ENCODE data around the gene HS3ST1. TPM values are rescaled to one million over a fixed set of nuclear protein-coding genes. Genes with fewer than 3 reads are reported as not detected.

Gene HS3ST1
- total RNA-seq, 4 donors from 2014 or later: 4.8 to 27.0 (median 9.6) TPM

DNA sequence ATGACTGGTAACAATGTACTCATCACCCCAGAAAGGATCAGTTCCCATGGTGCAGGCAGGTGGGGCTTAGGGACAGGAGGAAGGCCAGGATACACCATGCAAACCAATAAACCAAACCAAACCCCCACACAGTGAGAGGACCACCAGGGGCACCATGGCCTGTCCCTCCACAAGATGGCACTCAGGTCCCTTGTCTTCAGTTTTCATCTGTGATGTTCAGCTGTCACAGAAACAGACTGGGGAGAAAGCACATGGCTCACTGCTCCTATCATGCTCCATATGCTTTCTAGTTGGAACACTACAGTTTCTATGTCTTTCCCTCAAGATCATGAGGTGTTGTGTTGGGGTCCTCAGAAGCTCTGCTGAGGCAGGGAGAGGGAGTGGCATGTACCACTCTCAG lies 10.1 kb downstream of the HS3ST1 start:
- Histone ChIP-seq H3K27me3 (no peaks in the 10 kb centered on the region), H3K27ac (no peak overlapping the region), H3K4me1 (peaks cover 0 to 6% (median 0%) of the 10 kb centered on the region in 3 donors), H3K9me3 (no peaks in the 10 kb centered on the region), H3K36me3 (no peaks in the 10 kb centered on the region), H3K4me3 (no peak overlapping the region)
- DNase-seq: no peak
- TF ChIP-seq POLR2A (IDR thresholded peaks at IDR 0.05): no peak
- TF ChIP-seq, protein P1, sequence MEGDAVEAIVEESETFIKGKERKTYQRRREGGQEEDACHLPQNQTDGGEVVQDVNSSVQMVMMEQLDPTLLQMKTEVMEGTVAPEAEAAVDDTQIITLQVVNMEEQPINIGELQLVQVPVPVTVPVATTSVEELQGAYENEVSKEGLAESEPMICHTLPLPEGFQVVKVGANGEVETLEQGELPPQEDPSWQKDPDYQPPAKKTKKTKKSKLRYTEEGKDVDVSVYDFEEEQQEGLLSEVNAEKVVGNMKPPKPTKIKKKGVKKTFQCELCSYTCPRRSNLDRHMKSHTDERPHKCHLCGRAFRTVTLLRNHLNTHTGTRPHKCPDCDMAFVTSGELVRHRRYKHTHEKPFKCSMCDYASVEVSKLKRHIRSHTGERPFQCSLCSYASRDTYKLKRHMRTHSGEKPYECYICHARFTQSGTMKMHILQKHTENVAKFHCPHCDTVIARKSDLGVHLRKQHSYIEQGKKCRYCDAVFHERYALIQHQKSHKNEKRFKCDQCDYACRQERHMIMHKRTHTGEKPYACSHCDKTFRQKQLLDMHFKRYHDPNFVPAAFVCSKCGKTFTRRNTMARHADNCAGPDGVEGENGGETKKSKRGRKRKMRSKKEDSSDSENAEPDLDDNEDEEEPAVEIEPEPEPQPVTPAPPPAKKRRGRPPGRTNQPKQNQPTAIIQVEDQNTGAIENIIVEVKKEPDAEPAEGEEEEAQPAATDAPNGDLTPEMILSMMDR (IDR thresholded peaks at IDR 0.05): no peak
- intact Hi-C loops (cut with DNase I): no loop called here

DNA sequence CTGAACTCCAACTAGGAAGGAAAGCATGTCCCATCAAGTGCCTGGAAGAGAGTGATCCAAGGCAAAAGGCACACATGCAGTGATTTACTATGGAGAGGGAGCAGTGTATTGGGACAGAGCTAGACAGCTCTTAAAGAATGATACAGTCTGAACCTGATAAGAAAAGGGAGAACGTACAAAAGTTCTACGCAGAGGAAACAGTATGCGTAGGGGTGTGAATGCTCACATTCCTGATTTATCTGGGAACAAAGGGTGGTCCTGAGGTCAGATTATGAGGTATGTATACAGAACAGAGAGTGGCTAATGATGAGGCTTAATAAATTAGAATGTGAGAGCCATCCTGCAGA lies 12.0 kb downstream of the HS3ST1 start:
- Histone ChIP-seq H3K27me3 (no peaks in the 10 kb centered on the region), H3K4me1 (no peaks in the 10 kb centered on the region), H3K9me3 (no peaks in the 10 kb centered on the region), H3K36me3 (peaks cover 0 to 12% (median 0%) of the 10 kb centered on the region in 3 donors), H3K27ac (no peak overlapping the region), H3K4me3 (no peak overlapping the region)
- 88 to 93% methylated on average over 3 of the region's 3 CpGs for WGBS, 2 donors
- TF ChIP-seq, protein P1 (IDR thresholded peaks at IDR 0.05): no peak
- no peak for TF ChIP-seq POLR2A (IDR thresholded peaks at IDR 0.05)
- intact Hi-C loops (cut with DNase I): no loop called here
- no peak for DNase-seq

DNA sequence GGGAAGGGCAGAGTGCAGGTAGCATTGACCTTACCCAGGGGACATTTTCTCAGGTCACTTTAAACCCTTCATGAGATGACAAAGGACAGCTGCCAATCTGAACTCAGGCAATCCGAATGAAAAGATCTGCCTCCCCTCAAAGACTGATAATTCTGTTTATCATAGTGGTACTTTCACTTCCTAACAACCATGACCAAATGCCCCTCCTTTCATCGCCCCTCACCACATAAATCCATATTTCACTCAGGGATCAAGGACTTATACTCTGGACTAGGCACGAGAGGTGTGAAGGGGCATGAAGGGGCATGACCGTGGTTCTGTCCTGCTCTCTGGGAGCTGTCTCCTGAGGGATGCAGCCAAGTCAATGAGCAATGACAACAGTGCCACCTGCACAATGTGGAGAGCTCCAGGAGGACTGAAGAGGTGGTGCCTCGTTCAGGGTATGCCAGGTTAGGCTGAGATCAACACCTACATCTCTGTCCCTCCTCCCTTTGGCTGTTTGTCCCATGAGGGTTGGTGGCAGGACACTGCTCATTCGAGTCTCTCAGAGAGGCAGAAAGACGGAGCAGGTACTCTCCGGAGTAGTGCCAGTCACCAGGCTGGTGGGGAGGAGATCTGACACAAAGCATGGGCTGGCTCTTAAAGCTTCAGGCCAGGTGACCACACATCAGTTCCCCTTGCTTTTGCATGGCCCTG lies 12.5 kb downstream of the HS3ST1 start:
- intact Hi-C loops (cut with DNase I): no loop called here
- Histone ChIP-seq H3K4me3 (no peak overlapping the region), H3K27me3 (no peaks in the 10 kb centered on the region), H3K4me1 (no peaks in the 10 kb centered on the region), H3K27ac (no peak overlapping the region), H3K36me3 (peaks cover 0 to 12% (median 0%) of the 10 kb centered on the region in 3 donors), H3K9me3 (no peaks in the 10 kb centered on the region)
- no peak for TF ChIP-seq POLR2A (IDR thresholded peaks at IDR 0.05)
- TF ChIP-seq, protein P1 (IDR thresholded peaks at IDR 0.05): no peak
- DNase-seq: no peak
- 75 to 87% methylated on average over 2 to 8 of the region's 8 CpGs for WGBS, 2 donors

DNA sequence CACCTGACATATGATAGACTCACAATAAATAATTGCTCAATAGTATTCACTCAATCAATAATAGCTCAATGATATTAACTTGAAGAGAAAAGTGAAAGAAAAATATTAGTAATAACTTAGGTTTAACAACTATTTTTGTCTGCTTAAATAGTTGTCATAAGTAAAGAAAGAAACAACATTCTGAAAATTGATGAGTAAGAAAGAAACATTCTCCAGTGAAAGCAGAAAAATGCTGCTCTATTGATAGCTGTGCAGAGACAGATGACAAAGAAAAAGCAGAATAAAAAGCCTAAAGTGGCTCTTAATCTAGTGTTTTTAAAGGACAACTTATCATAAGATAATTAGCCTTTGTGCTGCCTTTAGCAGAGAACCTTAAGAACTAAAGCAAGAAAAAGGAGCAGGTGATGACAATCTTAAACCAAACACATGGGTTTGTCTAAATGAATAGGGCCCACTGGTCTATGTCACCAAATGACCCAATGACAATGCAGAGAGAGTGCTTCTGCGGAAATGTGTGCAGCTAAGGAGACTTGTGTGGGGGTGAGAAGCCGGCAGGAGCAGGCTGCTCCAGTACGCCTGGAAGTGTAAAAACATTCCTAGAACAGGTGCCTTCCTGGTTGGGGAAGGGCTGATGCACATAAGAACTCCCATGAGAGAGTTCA lies 13.2 kb downstream of the HS3ST1 start:
- H3K4me3 ChIP-seq: no peak overlapping the region
- no peak overlapping the region for H3K27ac ChIP-seq
- WGBS, 2 donors: 87 to 90% methylated on average over 3 of the region's 3 CpGs
- no peak for DNase-seq
- TF ChIP-seq POLR2A (IDR thresholded peaks at IDR 0.05): no peak
- intact Hi-C loops (cut with DNase I): no loop called here
- H3K9me3 ChIP-seq: no peaks in the 10 kb centered on the region
- no peaks in the 10 kb centered on the region for H3K4me1 ChIP-seq
- peaks cover 0 to 12% (median 0%) of the 10 kb centered on the region in 3 donors for H3K36me3 ChIP-seq
- H3K27me3 ChIP-seq: no peaks in the 10 kb centered on the region

DNA sequence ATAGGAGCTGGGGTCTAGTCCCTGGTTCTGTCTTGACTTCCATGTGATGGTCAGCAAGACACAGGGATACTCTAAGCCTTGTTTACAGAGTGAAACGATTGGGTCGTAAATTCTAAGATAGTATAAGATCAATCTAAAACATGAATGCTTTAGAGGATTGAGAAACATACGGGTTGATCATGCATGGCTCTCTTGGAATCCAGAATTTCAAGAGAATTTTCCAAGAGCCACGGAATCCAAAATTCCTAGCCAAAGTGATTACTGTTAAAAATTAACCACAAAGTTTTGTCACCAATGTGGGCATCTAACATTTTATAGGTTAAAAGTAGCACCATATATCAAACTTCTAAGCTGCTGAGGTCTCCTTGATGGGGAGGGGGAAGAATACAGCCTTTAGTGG lies 16.5 kb downstream of the HS3ST1 start:
- TF ChIP-seq, protein P1 (IDR thresholded peaks at IDR 0.05): no peak
- no peak for TF ChIP-seq POLR2A (IDR thresholded peaks at IDR 0.05)
- no peak overlapping the region for H3K27ac ChIP-seq
- no peak for DNase-seq
- H3K4me1 ChIP-seq: peaks cover 0 to 8% (median 0%) of the 10 kb centered on the region in 3 donors
- peaks cover 0 to 33% (median 0%) of the 10 kb centered on the region in 3 donors for H3K36me3 ChIP-seq
- no peaks in the 10 kb centered on the region for H3K9me3 ChIP-seq
- H3K4me3 ChIP-seq: no peak overlapping the region
- no peaks in the 10 kb centered on the region for H3K27me3 ChIP-seq
- 92 to 95% methylated on average over 4 of the region's 4 CpGs for WGBS, 2 donors
- intact Hi-C loops (cut with DNase I): no loop called here
